ENCODE results near the gene REXO5.

REXO5 gene

DNA sequence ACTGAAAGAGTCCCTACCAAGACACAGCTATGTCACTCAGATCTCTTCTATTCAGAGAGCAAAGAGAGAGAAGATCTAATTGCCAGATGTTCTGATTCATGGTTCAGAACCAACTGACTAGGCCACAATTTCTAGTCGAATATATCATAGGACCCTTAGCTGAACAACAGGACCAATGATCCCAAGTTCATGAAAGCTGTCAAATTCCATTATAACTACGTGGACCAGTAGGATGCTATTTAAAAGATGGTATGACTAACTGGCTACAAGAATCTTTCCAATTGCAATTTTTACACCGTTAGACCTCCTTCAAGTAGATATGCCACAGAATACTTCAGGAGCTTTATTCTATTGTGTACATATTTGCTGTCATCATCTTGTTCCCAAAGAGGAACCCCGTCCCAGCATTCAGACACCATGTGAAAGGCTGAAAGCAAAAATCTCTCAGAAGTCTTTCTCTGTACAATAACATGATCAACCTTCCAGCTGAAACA lies 67.8 kb downstream of the REXO5 start:
- DNase-seq (ENCODE audit: low spot score), result no peak

GRCh38 chr16:20875355-20875650 lies 69.0 kb downstream of the REXO5 start:
- no peak for DNase-seq (ENCODE audit: low spot score)

DNA sequence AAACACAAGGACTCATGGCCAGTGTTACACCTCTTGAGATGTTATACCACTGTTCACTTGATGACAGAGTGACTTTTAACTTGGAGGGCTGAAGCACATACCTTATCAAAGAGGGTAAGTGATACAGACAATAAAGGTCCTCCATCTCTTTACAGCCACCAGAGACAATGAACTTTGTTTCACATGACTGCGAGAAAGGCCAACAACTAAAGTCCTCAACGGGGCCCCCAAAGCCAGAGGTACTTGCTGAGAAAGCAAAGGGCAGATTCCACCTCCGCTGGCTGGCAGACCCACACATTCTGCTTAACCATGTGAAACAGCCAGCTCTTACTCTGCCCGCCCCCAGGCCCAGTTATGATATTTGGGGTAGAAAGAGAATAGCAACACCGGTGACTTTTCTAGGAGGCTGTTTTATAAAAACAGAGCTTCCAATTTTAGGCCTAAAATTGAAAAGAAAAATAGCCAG lies 72.4 kb downstream of the REXO5 start:
- DNase-seq (ENCODE audit: low spot score), result no peak

DNA sequence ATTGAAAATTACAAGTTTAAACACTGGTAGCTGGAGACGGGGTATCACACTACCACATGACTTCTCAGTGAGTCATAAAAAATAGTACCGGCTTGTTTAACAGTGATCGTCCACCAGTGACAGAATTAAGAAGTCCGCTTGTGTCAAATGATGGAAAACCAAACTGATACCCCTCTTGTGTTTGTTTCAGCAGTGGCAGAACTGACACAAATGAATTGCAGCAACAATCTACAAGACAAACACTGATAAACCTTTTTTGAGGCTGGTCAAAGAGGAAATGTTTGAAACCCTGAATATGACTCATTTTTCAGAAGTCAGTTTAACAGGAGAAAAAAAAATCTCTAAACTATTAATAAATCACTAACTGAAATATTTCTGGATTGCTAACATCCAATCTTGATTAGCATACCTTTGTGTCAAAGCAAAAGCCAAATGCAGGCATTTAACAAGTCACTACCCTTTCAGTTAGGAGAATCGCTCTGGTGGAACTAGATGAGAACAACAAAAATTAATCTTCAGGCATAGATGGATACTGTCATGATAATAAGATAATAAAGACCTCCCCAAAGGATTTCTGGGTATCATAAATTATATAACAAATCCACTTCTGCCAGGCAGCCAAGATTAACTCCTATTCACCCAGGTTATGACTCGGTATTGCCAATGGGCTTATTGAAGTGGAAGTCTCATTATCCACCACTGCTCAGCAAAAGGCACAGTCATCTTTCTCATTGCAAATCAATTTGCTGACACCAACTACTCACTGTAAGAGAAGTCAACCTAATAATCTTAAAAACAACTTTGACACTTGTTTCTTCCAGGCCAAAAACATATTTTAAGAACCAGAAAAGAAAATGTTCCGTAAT lies 73.1 kb downstream of the REXO5 start:
- DNase-seq (ENCODE audit: low spot score), result no peak

GRCh38 chr16:20880867-20881502 lies 74.7 kb downstream of the REXO5 start:
- no peak for DNase-seq (ENCODE audit: low spot score)

DNA sequence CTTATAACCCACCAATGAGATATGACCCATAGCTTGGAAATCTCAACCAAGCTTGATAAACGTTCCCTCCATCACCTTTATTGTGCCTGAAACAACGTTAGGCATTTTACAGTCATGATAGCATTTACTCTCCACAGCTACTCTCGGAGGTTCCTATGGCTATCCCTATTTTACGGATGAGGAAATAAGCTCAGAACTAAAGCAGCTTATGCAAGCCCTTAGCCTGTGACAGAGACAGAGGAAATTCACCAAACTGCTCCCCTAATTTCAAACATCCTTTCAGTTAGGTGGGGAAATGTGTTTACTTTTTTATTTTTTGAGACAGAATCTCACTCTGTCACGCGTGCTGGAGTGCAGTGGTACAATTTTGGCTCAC lies 75.2 kb downstream of the REXO5 start:
- DNase-seq (ENCODE audit: low spot score), result no peak

- no peak for DNase-seq (ENCODE audit: low spot score)
Measured at GRCh38 chr16:20883554-20884239, 77.4 kb downstream of the REXO5 start.

- DNase-seq (ENCODE audit: low spot score), result no peak
Measured at GRCh38 chr16:20884240-20884556, 77.9 kb downstream of the REXO5 start.

- DNase-seq (ENCODE audit: low spot score), result no peak
Measured at GRCh38 chr16:20886320-20886719, 80.0 kb downstream of the REXO5 start.

DNA sequence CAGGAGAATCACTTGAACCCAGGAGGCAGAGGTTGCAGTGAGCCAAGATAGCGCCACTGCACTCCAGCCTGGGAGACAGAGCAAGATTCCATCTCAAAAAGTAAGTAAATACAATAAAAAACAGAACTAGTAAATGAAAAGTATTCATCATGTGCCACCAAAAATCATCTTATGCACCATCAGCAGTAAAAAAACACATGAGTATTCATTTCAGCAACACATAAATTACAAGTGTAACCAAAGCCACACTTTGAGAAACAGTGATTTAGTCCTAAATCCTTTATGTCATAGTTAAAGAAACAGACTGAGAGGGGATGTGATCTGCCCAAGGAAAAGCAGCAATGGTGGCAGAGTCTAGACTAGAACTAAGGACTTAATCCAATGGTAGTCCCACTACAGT lies 80.9 kb downstream of the REXO5 start:
- no peak for DNase-seq (ENCODE audit: low spot score)

DNA sequence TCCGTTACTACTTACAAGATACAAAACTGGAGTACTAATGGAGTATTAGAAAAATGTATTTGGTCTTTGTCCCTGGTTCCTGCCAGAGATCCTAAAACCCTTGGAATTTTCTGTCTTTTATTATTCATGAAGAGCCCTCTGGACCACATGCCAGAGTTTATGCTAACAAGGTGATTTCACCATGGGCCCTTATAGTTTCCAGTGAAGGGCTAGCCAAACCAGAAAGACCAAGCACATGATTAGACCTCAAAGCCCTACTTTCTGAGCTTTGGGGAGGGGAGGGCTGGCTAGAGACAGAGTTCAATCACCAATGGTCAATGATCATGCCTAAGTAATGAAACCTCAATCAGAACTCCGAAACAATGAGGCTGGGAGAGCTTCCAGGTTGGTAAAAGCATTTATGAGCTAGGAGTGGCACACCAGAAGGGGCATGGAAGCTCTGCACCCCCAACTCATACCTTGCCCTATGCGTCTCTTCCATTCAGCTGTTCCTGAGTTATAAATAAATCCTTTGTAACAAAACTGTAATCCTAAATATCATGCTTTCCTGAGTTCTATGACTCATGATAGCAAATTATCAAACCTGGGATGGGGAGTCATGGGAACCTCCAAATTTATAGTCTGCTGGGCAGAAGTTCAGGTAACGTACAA lies 83.4 kb downstream of the REXO5 start:
- no peak for DNase-seq (ENCODE audit: low spot score)

GRCh38 chr16:20894388-20894787 lies 88.1 kb downstream of the REXO5 start:
- no peak for DNase-seq (ENCODE audit: low spot score)

DNA sequence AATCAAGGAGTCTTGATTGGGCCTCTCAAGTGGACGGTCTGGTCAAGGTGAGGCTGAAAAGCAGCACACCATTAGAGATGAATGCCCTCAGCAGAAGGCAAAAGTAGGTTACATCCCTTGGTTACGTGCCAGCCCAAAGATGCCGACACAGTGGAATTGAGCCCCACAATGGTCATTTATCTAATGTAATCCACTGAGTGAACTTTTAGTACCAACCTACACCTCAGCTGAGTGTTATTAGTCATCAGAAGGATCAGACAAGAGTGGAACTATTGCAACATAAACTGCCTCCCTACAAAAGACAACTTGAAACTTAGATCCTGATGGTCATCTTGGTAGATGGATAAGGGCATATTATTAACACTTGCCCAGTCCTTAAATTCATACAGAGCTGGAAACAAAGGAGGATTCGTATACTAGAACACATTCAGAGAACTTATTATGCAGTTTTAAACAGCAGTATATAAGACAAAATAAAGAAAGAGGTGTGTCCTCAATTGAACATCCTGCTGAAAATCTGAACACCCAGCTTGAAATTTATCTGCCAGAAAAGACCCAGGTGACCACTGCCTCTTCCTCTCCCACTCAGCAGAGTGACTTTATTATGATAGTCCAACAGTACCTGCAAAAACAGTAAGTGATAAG lies 91.0 kb downstream of the REXO5 start:
- DNase-seq (ENCODE audit: low spot score), result no peak

DNA sequence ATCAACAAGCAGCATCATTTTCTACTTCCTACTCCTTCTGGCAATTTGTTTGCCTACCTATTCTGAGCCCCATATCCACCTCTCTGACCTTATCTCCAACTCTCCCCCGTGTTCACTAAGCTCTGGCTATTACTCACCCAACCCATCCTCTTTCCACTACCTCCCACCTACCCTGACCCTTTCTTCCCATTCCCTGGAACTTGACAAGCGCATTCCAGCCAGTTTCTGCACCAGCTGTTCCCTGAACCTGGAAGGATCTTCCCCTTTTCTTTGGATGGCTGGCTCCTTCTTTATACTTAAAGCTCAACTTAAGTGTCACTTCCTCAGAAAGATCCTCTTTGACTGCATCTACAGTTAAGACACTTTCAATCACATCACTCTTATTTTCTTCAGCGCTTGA lies 91.6 kb downstream of the REXO5 start:
- no peak for DNase-seq (ENCODE audit: low spot score)

DNA sequence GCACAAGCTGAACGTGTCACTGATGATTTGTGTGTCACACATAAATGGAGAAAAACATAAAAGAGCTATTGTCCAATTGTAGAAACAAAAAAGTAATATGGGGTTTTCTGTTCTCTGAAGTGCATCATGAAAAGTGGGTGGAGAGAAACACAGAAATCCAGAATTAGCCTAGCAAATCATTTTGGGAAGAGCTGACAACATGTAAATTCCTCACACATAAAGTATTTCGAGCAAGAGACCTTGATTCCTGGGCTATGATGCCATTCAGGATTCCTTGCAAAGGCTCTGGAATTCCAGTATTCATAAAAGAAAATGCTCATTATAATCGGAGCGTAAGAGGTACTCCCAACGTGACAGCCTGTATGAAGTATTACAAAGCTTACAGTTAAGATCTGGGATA lies 92.7 kb downstream of the REXO5 start:
- DNase-seq (ENCODE audit: low spot score), result no peak

Measured in D341Med (cell line).